OCI-LY7 (cell line): ENCODE data around the gene CDC14B.

Experiments used
- EZH2phosphoT487 ChIP-seq: fragments of 200-600 bp; sonication (generic); IDR thresholded peaks from 2 replicates; pipeline ENCODE4 v1.6.1; 2018; ENCODE audit warnings: low read depth, borderline replicate concordance, mild to moderate bottlenecking, mixed run types, antibody characterized with exemption, low read length, moderate library complexity, mixed read lengths
- TF ChIP-seq, protein P1 (sequence below): fragments of 200-600 bp; sonication (generic); conservative IDR thresholded peaks from 2 replicates; pipeline ENCODE4 v1.5.1; 2014; ENCODE audit warnings: mild to moderate bottlenecking, antibody characterized with exemption, low read length, moderate library complexity, mixed read lengths

DNA sequence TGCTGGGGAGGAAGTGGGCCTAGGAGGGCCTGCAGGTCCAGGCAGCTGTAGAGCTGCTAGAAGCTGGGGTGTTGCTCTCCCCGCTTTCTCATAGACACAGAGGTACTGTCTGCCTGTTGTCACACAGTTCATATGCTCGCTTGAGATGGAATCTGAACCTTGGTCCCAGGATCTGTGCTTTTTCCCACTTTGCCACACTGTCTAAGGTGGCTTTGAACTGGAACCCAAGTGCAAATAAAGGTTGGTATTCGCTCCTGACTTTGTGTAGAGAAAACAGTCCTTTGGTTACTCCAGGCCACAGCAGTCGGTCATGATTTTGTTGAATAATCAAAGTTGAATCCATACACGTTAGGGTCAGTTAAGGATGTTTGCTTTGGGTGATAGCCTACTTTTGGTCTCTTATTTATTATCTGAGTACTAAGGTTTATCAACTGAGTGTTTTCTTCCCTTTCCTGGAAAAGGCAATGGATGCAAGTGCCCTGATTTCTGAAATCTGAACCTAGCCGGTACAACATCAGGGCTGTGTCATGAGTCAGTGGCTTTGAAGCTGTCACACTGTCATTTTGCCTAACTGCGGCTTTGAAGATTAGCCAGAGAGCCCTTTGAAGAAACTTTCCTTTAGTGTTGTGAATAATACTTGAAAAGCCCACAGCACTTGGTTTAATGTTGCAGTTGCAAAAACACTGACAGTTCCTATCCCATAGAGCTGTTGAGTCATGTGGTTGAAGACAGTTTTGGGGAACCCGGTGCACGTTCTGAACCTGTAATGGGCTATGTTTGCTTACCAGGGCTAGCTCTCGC lies 128.4 kb downstream of the CDC14B start:
- TF ChIP-seq, protein P1, sequence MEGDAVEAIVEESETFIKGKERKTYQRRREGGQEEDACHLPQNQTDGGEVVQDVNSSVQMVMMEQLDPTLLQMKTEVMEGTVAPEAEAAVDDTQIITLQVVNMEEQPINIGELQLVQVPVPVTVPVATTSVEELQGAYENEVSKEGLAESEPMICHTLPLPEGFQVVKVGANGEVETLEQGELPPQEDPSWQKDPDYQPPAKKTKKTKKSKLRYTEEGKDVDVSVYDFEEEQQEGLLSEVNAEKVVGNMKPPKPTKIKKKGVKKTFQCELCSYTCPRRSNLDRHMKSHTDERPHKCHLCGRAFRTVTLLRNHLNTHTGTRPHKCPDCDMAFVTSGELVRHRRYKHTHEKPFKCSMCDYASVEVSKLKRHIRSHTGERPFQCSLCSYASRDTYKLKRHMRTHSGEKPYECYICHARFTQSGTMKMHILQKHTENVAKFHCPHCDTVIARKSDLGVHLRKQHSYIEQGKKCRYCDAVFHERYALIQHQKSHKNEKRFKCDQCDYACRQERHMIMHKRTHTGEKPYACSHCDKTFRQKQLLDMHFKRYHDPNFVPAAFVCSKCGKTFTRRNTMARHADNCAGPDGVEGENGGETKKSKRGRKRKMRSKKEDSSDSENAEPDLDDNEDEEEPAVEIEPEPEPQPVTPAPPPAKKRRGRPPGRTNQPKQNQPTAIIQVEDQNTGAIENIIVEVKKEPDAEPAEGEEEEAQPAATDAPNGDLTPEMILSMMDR = no peak
- TF ChIP-seq EZH2phosphoT487 = no peak
